H1 (cell line): ENCODE data around the gene ITSN1.

ENCODE experiments used
- CTCF ChIP-seq, 3 experiments: IDR thresholded peaks; 1 replicate in 2 of 3; 2 replicates in 1 of 3; pipeline versions ENCODE4 v1.5.1 to v1.6.1; 2011; ENCODE audit warnings: low read length in 3 of 3, mild to moderate bottlenecking in 3 of 3, inconsistent platforms in 2 of 3, low read depth in 1 of 3, moderate library complexity in 1 of 3; ENCODE audit not compliant: insufficient read depth in 1 of 3; ENCODE audit errors: control extremely low read depth in 1 of 3
- HDAC6 ChIP-seq: IDR thresholded peaks from one replicate; pipeline ENCODE4 v1.7.1; 2012; ENCODE audit warnings: low read depth, mild to moderate bottlenecking, inconsistent platforms, low read length, moderate library complexity
- JUND ChIP-seq: IDR thresholded peaks from 2 replicates; pipeline ENCODE4 v1.6.1; 2011; ENCODE audit warnings: mild to moderate bottlenecking, improper control_type of control experiment, low read length
- MAX ChIP-seq: IDR thresholded peaks from 2 replicates; pipeline ENCODE4 v1.6.1; 2012; ENCODE audit warnings: inconsistent platforms
- PHF8 ChIP-seq: fragments of 200-600 bp; sonication (generic); conservative IDR thresholded peaks from 2 replicates; pipeline ENCODE4 v1.7.1; 2012; ENCODE audit warnings: low read depth, mild to moderate bottlenecking, inconsistent platforms, low read length, moderate library complexity
- TCF12 ChIP-seq: IDR thresholded peaks from 2 replicates; pipeline ENCODE4 v1.6.1; 2011; ENCODE audit warnings: low read depth, mild to moderate bottlenecking, low read length
- YY1 ChIP-seq: IDR thresholded peaks from 2 replicates; pipeline ENCODE4 v1.6.1; 2011; ENCODE audit warnings: low read depth, mild to moderate bottlenecking, low read length

- TF ChIP-seq JUND (no peak), MAX (no peak), TCF12 (no peak), CTCF (IDR thresholded peaks at IDR 0.05; ENCODE audit: control extremely low read depth in 1 of 3, insufficient read depth in 1 of 3, low read depth in 1 of 3, low read length in 3 of 3) (no peak), PHF8 (no peak), HDAC6 (no peak), YY1 (no peak)
Observed at GRCh38 chr21:33866826-33867225, 224.5 kb downstream of the ITSN1 start.
